RWPE2 (cell line): Measurements from ENCODE around the gene RNF217.

Source experiments
- ATAC-seq: fragments of 200-7000 bp; cut with Tn5 transposase; 3 replicates; pipeline ENCODE4 v1.9.1; 2021; ENCODE audit warnings: low read depth
- DNase-seq: peaks from one replicate; pipeline ENCODE4 v3.0.0-alpha.2; 2020; ENCODE audit warnings: low spot score
- H3K27ac ChIP-seq: fragments of 450-650 bp; 2 replicates; pipeline ENCODE4 v1.5.1; 2017; ENCODE audit warnings: mild to moderate bottlenecking; ENCODE audit not compliant: poor library complexity, severe bottlenecking
- H3K27me3 ChIP-seq: fragments of 250-450 bp; sonication (Bioruptor Pico); 2 replicates; pipeline ENCODE4 v1.5.1; 2021; ENCODE audit warnings: mild to moderate bottlenecking, moderate library complexity; ENCODE audit not compliant: insufficient read depth, poor library complexity, severe bottlenecking
- H3K36me3 ChIP-seq: fragments of 250-450 bp; sonication (Bioruptor Pico); 2 replicates; pipeline ENCODE4 v1.5.1; 2020; ENCODE audit warnings: low read depth, mild to moderate bottlenecking, moderate library complexity
- H3K4me1 ChIP-seq: fragments of 250-450 bp; sonication (Bioruptor Pico); 2 replicates; pipeline ENCODE4 v1.5.1; 2021; ENCODE audit warnings: mild to moderate bottlenecking, moderate library complexity; ENCODE audit not compliant: insufficient read depth, poor library complexity, severe bottlenecking
- H3K4me3 ChIP-seq: fragments of 250-450 bp; sonication (Bioruptor Pico); 2 replicates; pipeline ENCODE4 v1.5.1; 2021; ENCODE audit warnings: mild to moderate bottlenecking, moderate library complexity; ENCODE audit not compliant: severe bottlenecking
- H3K9me3 ChIP-seq: fragments of 250-450 bp; sonication (Bioruptor Pico); 2 replicates; pipeline ENCODE4 v1.5.1; 2021; ENCODE audit warnings: mild to moderate bottlenecking, moderate library complexity; ENCODE audit not compliant: severe bottlenecking
- TF ChIP-seq, protein P1 (sequence below): fragments of 450-650 bp; IDR thresholded peaks from one replicate; pipeline ENCODE4 v1.5.1; 2017; ENCODE audit warnings: mild to moderate bottlenecking, moderate library complexity; ENCODE audit not compliant: poor library complexity, severe bottlenecking

The RNF217 gene

DNA sequence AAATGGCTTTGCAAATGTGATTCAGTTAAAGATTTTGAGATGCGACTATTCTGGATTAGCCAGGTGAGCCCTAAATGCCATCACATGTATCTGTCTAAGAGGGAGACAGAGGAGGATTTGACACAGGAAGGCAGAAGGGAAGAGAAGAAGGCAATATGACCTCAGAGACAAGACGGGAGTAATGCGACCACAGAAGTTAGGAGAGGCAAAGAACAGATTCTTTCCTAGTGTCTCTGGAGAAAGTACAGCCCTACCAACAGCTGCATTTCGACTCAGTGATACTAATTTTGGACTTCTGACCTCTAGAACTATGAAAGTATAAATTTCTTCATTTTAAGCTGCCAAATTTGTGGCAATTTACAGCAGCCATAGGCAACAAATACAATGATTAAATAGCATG, 167.1 kb downstream of the RNF217 start:
- no peak overlapping the region for H3K4me3 ChIP-seq
- DNase-seq (no peak), ATAC-seq (no peak)
- TF ChIP-seq, protein P1, sequence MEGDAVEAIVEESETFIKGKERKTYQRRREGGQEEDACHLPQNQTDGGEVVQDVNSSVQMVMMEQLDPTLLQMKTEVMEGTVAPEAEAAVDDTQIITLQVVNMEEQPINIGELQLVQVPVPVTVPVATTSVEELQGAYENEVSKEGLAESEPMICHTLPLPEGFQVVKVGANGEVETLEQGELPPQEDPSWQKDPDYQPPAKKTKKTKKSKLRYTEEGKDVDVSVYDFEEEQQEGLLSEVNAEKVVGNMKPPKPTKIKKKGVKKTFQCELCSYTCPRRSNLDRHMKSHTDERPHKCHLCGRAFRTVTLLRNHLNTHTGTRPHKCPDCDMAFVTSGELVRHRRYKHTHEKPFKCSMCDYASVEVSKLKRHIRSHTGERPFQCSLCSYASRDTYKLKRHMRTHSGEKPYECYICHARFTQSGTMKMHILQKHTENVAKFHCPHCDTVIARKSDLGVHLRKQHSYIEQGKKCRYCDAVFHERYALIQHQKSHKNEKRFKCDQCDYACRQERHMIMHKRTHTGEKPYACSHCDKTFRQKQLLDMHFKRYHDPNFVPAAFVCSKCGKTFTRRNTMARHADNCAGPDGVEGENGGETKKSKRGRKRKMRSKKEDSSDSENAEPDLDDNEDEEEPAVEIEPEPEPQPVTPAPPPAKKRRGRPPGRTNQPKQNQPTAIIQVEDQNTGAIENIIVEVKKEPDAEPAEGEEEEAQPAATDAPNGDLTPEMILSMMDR: no peak
- no peak overlapping the region for H3K27ac ChIP-seq
- H3K4me1 ChIP-seq: peaks cover 3% of the 10 kb centered on the region
- H3K9me3 ChIP-seq: no peaks in the 10 kb centered on the region
- no peaks in the 10 kb centered on the region for H3K36me3 ChIP-seq
- no peaks in the 10 kb centered on the region for H3K27me3 ChIP-seq

GRCh38 chr6:125132058-125132457, 169.8 kb downstream of the RNF217 start:
- ATAC-seq (no peak; the same call in 2 of the 3 replicates), DNase-seq (no peak)
- TF ChIP-seq, protein P1: no peak

DNA sequence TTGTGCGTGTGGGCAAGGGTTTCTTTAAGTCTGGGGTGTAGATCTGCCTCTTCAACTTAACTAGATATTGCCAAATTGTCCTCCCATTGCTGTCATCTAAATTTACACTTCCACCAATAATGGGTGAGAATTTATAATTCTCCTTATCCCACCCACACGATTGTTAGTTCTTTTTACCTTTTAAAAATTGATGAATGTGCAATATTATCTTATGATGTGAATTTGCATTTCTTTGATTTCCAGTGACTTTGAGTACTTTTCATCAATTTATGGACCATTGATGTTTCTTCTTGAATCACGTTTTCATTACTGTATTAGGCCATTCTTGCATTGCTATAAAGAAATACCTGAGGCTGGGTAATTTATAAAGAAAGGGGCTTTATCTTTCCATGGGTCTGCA, 174.1 kb downstream of the RNF217 start:
- TF ChIP-seq, protein P1: no peak
- Histone ChIP-seq H3K36me3 (no peaks in the 10 kb centered on the region), H3K27ac (no peak overlapping the region), H3K4me3 (no peak overlapping the region), H3K4me1 (no peaks in the 10 kb centered on the region), H3K27me3 (no peaks in the 10 kb centered on the region), H3K9me3 (no peaks in the 10 kb centered on the region)
- ATAC-seq (no peak), DNase-seq (no peak)

More at GRCh38 chr6:125132058-125132457, 169.8 kb downstream of the RNF217 start:
- Histone ChIP-seq H3K4me1 (no peaks in the 10 kb centered on the region), H3K27me3 (no peaks in the 10 kb centered on the region), H3K27ac (no peak overlapping the region), H3K36me3 (no peaks in the 10 kb centered on the region), H3K4me3 (no peak overlapping the region), H3K9me3 (no peaks in the 10 kb centered on the region)

DNA sequence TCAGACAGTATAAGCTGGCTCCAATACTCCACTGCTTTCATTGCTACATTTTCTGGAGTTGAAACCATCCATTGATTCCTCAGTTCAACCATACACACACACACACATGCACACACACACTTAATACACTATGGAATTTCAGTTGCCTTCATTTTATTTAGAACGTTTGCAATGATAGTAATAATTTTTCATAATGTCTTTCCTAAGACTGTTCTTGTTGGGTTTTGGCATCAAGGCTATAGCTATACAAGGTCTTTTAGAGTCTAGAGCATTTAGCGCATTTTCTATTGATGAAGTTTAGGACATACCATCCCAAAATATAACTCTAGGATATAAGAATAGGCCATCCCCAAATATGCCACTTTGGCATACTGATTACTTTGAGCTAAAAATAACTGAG, 175.8 kb downstream of the RNF217 start:
- no peak overlapping the region for H3K4me3 ChIP-seq
- ATAC-seq (no peak), DNase-seq (no peak)
- no peaks in the 10 kb centered on the region for H3K36me3 ChIP-seq
- no peaks in the 10 kb centered on the region for H3K4me1 ChIP-seq
- H3K27me3 ChIP-seq: no peaks in the 10 kb centered on the region
- H3K27ac ChIP-seq: no peak overlapping the region
- no peaks in the 10 kb centered on the region for H3K9me3 ChIP-seq
- TF ChIP-seq, protein P1: no peak

DNA sequence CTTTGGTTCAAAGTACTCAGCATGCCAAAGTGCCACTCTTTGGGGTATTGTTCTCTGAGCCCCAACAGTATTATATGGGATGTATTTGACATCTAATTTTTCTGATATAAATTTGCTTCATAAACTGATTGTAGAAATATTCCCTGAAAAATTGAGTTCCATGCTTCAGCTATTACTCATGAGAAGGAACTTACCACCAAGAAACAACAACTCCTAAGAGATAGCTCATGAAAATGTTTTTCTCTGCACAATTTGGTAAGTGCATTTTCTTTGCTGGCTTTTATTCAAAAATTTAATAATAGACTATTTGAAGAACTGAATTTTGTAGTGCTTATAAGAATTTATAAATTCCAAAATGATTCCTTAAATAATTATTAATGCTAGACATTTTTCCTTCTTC, 178.6 kb downstream of the RNF217 start:
- Histone ChIP-seq H3K36me3 (no peaks in the 10 kb centered on the region), H3K4me3 (no peak overlapping the region), H3K27me3 (no peaks in the 10 kb centered on the region), H3K9me3 (no peaks in the 10 kb centered on the region), H3K27ac (no peak overlapping the region), H3K4me1 (no peaks in the 10 kb centered on the region)
- ATAC-seq (no peak), DNase-seq (no peak)
- TF ChIP-seq, protein P1: no peak
